RWPE1 (cell line): ENCODE results near the gene PLCB1.

ENCODE experiments used
- CTCF ChIA-PET: fragments of 350-600 bp; sonication (Branson Sonifier 250); formaldehyde crosslinking; extraction: SDS; loops from one replicate; lab custom pipeline; 2021; lab: Yijun Ruan, JAX
- POLR2A ChIA-PET: fragments of 400-600 bp; formaldehyde crosslinking; extraction: SDS; loops from one replicate; lab custom pipeline; 2020; ENCODE audit warnings: antibody characterized with exemption; ENCODE audit not compliant: low non-redundant PET; lab: Yijun Ruan, JAX
- DNase-seq: peaks from one replicate; pipeline ENCODE4 v3.0.0; 2012; ENCODE audit warnings: low spot score
- H3K27ac ChIP-seq: fragments of 450-650 bp; 2 replicates; pipeline ENCODE4 v1.5.1; 2017
- TF ChIP-seq, protein P1 (sequence below): fragments of 450-650 bp; conservative IDR thresholded peaks from 2 replicates; pipeline ENCODE4 v1.5.1; 2017; ENCODE audit warnings: low read depth, mild to moderate bottlenecking

PLCB1 gene

DNA sequence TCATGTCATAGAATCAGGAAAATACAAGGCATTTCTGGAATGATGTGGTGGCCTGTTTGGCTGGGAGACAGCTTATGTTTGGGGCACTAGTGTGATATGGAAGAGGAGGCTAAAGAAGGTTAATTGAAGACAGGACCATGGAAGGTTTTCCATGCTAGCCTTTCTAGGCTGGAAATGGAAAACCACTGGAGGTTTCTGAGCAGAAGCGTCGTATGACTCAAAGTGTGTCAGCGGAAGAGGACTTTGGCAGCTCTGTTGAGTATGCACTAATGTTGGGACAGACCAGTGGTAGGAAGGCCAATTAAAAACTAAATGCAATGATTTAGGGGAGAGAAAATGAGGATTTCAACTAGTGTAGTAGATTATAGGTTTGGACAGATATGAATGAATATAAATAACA, 413.1 kb downstream of the PLCB1 start:
- TF ChIP-seq, protein P1, sequence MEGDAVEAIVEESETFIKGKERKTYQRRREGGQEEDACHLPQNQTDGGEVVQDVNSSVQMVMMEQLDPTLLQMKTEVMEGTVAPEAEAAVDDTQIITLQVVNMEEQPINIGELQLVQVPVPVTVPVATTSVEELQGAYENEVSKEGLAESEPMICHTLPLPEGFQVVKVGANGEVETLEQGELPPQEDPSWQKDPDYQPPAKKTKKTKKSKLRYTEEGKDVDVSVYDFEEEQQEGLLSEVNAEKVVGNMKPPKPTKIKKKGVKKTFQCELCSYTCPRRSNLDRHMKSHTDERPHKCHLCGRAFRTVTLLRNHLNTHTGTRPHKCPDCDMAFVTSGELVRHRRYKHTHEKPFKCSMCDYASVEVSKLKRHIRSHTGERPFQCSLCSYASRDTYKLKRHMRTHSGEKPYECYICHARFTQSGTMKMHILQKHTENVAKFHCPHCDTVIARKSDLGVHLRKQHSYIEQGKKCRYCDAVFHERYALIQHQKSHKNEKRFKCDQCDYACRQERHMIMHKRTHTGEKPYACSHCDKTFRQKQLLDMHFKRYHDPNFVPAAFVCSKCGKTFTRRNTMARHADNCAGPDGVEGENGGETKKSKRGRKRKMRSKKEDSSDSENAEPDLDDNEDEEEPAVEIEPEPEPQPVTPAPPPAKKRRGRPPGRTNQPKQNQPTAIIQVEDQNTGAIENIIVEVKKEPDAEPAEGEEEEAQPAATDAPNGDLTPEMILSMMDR: no peak
- no peak for DNase-seq
- POLR2A ChIA-PET: no interaction called here
- CTCF ChIA-PET: no interaction called here
- H3K27ac ChIP-seq: no peak overlapping the region

DNA sequence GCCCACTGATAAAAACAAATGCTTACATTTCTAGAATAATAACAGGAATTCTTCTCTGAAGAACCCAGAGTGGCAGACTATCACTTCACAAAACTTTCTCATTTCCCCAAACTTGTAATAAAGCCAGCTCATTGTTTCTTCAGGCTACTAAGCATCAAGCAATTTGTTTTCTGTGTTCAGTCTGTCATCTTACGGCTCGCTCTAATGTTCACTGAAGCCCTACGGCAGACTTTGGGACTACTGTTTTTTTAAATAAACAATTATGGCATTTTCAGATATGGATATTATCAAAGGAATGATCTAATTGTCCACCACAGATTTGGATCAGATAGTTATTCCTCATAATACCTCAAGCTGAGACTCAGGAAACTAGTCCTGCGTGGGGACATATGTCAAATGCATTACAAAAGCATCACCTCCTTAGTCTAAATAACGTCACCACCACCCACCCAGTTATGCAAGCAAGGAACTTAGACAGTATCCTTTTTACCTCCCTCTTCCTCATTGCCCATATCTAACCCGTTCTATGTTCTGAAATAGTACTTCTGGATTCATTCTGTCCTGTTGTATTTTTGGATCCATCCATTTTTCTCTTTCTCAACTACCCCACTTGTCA, 415.1 kb downstream of the PLCB1 start:
- POLR2A ChIA-PET: no interaction called here
- CTCF ChIA-PET: no interaction called here
- TF ChIP-seq, protein P1: no peak
- no peak for DNase-seq
- H3K27ac ChIP-seq: no peak overlapping the region

DNA sequence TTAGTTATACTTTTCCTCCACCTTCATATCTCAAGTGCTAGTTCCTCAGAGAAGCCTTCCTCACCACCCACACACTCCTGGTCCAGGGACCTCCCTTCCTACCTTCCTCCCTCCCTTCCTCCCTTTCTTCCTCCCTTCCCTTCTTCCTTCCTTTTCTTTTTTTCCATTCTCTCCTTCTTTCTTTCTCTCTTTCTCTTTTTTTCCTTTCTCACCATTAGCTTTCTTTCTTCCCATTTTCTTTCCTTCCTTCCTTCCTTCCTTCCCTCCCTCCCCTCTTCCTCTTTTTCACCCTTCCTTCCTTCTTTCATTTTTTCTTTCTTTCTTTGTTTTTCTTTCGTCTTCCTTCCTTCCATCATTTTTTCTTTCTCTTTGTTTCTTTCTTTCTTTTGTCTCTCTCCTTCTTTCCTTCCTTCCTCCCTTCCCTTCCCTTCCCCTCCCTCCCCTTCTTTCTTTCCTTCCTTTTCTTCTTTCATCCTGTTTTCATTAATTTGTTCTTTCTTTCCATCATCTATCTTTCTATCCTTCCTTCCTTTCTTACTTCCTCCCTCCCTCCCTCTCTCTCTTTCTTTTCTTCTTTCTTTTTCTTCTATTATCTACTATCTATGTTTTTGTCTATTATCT, 416.0 kb downstream of the PLCB1 start:
- ChIA-PET POLR2A (no interaction called here), CTCF (interaction anchor here (0.6 kb wide), 1 partner anchor 13 kb away, joined by 3 read pairs; no protein-coding TSS in a partner anchor)
- DNase-seq: no peak
- H3K27ac ChIP-seq: no peak overlapping the region
- TF ChIP-seq, protein P1: no peak

DNA sequence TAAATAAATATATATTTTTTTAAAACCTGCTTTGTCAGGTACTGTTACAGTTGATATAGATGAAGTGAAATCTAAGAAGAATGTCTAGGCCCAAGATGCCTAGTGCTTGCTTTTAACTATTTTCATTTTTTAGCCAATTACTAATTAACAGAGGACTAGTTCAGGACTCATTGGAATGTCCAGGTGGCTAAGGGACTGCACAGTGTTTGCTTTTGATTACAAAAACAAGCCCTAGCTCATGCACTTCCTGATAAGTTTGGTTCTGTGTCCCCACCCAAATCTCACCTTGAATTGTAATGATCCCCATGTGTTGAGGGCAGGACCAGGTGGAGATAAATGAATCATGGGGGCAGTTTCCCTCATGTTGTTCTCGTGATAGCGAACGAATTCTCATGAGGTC, 417.1 kb downstream of the PLCB1 start:
- no peak for DNase-seq
- no peak overlapping the region for H3K27ac ChIP-seq
- TF ChIP-seq, protein P1: no peak
- ChIA-PET POLR2A (no interaction called here), CTCF (interaction anchor here (0.7 kb wide), 1 partner anchor 254 kb away, joined by 7 read pairs; no protein-coding TSS in a partner anchor)

DNA sequence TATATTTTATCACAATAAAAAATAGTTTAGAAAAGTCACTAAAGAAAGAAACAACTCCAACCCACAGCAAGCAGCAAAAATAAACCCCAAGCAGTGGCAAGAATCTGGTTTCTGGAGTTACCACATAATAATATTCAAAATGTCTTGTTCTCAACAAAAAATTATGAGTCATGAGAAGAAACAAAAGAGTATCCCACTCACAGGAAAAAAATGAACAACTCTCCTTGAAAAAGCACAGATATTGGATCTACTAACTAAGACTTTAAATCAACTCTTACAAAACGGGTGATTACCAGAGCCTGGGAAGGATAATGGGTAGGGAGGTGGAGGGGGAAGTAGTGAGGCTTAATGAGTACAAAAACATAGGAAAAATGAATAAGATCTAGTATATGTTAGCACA, 425.6 kb downstream of the PLCB1 start:
- CTCF ChIA-PET: no interaction called here
- H3K27ac ChIP-seq: no peak overlapping the region
- POLR2A ChIA-PET: no interaction called here
- no peak for DNase-seq
- TF ChIP-seq, protein P1: no peak

DNA sequence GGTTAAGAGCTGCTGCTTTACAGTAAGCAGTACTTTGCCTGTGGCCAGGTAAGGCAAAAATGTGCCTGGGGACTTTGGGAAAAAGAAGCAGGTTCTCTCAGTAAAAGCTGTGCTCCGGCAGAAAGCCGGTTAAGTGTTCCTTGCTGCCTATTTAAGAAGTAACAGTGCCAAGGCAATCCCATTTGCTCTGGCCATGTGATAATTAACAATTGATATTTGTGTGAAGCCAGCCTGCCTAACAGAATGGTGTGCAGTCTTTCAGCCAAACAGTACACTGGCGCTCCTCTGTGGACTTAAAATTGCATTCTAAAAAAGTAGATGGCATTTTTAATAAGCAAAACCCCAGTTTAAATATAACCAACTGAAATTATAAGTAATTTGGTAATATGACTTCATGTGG, 430.3 kb downstream of the PLCB1 start:
- TF ChIP-seq, protein P1: no peak
- no peak for DNase-seq
- CTCF ChIA-PET: no interaction called here
- H3K27ac ChIP-seq: no peak overlapping the region
- POLR2A ChIA-PET: no interaction called here
